ENCODE data around the gene WTIP. TPM values are rescaled to one million over a fixed set of nuclear protein-coding genes. Genes with fewer than 3 reads are reported as not detected.

WTIP gene
- total RNA-seq, 1 experiment from 2014 or later: 4.7 TPM

DNA sequence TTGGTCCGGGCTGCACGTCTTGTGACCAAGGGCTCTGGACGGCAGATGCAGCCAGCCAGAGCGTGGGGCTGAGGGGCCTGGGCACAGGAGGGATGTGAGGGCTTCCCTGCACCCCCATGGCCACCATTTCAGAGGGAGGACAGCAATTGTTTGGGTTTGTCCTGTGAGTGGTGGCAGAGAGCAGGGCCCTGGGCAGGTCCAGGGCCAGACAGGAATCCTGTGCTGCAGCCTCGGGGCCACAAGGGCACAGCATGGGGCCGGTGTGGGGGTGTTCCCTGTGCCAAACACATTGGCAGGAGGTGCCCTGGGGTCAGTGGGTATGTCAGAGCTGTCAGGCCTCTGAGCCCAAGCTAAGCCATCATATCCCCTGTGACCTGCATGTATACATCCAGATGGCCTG, 32.2 kb downstream of the WTIP start:
- no peak overlapping the region for H3K27ac ChIP-seq (ENCODE audit: low read depth, low read length, poor library complexity, severe bottlenecking)
- TF ChIP-seq, protein P1, sequence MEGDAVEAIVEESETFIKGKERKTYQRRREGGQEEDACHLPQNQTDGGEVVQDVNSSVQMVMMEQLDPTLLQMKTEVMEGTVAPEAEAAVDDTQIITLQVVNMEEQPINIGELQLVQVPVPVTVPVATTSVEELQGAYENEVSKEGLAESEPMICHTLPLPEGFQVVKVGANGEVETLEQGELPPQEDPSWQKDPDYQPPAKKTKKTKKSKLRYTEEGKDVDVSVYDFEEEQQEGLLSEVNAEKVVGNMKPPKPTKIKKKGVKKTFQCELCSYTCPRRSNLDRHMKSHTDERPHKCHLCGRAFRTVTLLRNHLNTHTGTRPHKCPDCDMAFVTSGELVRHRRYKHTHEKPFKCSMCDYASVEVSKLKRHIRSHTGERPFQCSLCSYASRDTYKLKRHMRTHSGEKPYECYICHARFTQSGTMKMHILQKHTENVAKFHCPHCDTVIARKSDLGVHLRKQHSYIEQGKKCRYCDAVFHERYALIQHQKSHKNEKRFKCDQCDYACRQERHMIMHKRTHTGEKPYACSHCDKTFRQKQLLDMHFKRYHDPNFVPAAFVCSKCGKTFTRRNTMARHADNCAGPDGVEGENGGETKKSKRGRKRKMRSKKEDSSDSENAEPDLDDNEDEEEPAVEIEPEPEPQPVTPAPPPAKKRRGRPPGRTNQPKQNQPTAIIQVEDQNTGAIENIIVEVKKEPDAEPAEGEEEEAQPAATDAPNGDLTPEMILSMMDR (conservative IDR thresholded peaks at IDR 0.05; ENCODE audit: low read depth, low read length): no peak
- TF ChIP-seq EZH2 (IDR thresholded peaks at IDR 0.05; ENCODE audit: borderline replicate concordance, low read depth, low read length, poor library complexity, severe bottlenecking): no peak
- no peaks in the 10 kb centered on the region for H3K36me3 ChIP-seq (ENCODE audit: insufficient read depth, low read length, poor library complexity, severe bottlenecking)
- DNase-seq (ENCODE audit: low spot score): no peak
- ChIA-PET CTCF (no interaction called here), POLR2A (ENCODE audit: low non-redundant PET) (no interaction called here)
- H3K9me3 ChIP-seq (ENCODE audit: low read depth, low read length, poor library complexity, severe bottlenecking): peaks cover 4% of the 10 kb centered on the region
- H3K27me3 ChIP-seq (replicated peaks; ENCODE audit: insufficient read depth, low read depth, low read length, poor library complexity): no peaks in the 10 kb centered on the region
- H3K4me3 ChIP-seq (ENCODE audit: low read depth, low read length, poor library complexity, severe bottlenecking): no peak overlapping the region
- intact Hi-C loops (cut with micrococcal nuclease; ENCODE audit: unreplicated experiment): no loop called here
- no TSS peak for BruUV-seq (replicated peaks)
- H3K4me1 ChIP-seq (ENCODE audit: insufficient read depth, low read length, poor library complexity, severe bottlenecking): no peaks in the 10 kb centered on the region

DNA sequence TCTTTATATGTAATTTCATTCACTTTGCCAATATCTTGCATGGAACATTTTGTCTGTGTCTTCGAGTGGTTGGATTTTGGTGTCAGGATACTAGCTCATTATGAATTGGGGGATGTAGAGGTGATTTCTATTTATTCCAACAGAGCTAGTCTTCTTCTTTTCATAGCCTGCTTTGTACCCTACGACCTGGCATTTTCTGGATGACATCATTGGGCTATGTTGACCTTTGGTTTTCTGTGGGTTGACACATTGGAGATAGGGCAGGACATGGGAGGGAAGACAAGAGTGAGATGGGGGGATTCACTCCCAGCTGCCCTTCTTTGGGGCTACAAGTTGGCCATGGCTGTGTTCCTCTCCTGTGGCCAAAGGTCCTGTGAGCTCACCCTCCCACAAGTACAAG, 38.0 kb downstream of the WTIP start:
- Histone ChIP-seq H3K36me3 (ENCODE audit: insufficient read depth, low read length, poor library complexity, severe bottlenecking) (no peaks in the 10 kb centered on the region), H3K9me3 (ENCODE audit: low read depth, low read length, poor library complexity, severe bottlenecking) (no peaks in the 10 kb centered on the region), H3K4me3 (ENCODE audit: low read depth, low read length, poor library complexity, severe bottlenecking) (no peak overlapping the region), H3K27me3 (replicated peaks; ENCODE audit: insufficient read depth, low read depth, low read length, poor library complexity) (peaks cover 29% of the 10 kb centered on the region), H3K27ac (ENCODE audit: low read depth, low read length, poor library complexity, severe bottlenecking) (no peak overlapping the region), H3K4me1 (ENCODE audit: insufficient read depth, low read length, poor library complexity, severe bottlenecking) (no peaks in the 10 kb centered on the region)
- ChIA-PET POLR2A (ENCODE audit: low non-redundant PET) (no interaction called here), CTCF (no interaction called here)
- BruUV-seq (replicated peaks): no TSS peak
- intact Hi-C loops (cut with micrococcal nuclease; ENCODE audit: unreplicated experiment): no loop called here
- TF ChIP-seq, protein P1 (conservative IDR thresholded peaks at IDR 0.05; ENCODE audit: low read depth, low read length): no peak
- TF ChIP-seq EZH2 (IDR thresholded peaks at IDR 0.05; ENCODE audit: borderline replicate concordance, low read depth, low read length, poor library complexity, severe bottlenecking): no peak
- DNase-seq (ENCODE audit: low spot score): no peak

DNA sequence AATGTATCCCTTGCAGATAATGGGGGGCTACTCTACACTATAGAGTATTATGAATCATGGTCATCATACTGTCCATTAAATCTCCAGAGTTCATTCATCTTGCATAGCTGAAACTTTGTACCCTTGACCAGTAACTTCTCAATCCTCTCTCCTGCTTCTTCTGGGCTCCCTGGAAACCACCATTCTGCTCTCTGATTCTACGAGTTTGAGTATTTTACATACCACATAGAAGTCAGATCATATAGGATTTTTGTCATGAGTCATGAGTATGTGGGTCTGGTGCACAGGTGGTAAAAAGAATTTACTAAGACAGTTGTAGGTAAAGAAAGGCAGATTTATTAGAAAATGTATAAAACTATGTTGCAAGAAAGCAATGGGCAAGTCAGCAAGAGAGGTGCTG, 41.9 kb downstream of the WTIP start:
- H3K36me3 ChIP-seq (ENCODE audit: insufficient read depth, low read length, poor library complexity, severe bottlenecking): no peaks in the 10 kb centered on the region
- no TSS peak for BruUV-seq (replicated peaks)
- H3K27ac ChIP-seq (ENCODE audit: low read depth, low read length, poor library complexity, severe bottlenecking): no peak overlapping the region
- TF ChIP-seq, protein P1 (conservative IDR thresholded peaks at IDR 0.05; ENCODE audit: low read depth, low read length): no peak
- peaks cover 29% of the 10 kb centered on the region for H3K27me3 ChIP-seq (replicated peaks; ENCODE audit: insufficient read depth, low read depth, low read length, poor library complexity)
- no peak overlapping the region for H3K4me3 ChIP-seq (ENCODE audit: low read depth, low read length, poor library complexity, severe bottlenecking)
- no peaks in the 10 kb centered on the region for H3K9me3 ChIP-seq (ENCODE audit: low read depth, low read length, poor library complexity, severe bottlenecking)
- DNase-seq (ENCODE audit: low spot score): no peak
- intact Hi-C loops (cut with micrococcal nuclease; ENCODE audit: unreplicated experiment): no loop called here
- ChIA-PET POLR2A (ENCODE audit: low non-redundant PET) (no interaction called here), CTCF (no interaction called here)
- H3K4me1 ChIP-seq (ENCODE audit: insufficient read depth, low read length, poor library complexity, severe bottlenecking): no peaks in the 10 kb centered on the region

All from A673 (cell line).